ENCODE data around the gene PRKD1.

- TF ChIP-seq CTCF (IDR thresholded peaks at IDR 0.05; ENCODE audit: low read depth, low read length, poor library complexity, severe bottlenecking) (no peak), EZH2phosphoT487 (IDR thresholded peaks at IDR 0.05; ENCODE audit: borderline replicate concordance, low read length) (no peak)
These were observed 290.2 kb downstream of the PRKD1 start for GRCh38 chr14:29637411-29637810.
